Skin of body (tissue), 3 donors: ENCODE measurements around the gene NYAP2. TPM values are rescaled to one million over a fixed set of nuclear protein-coding genes. Genes with fewer than 3 reads are reported as not detected.

Experiments
- DNase-seq: peaks from one replicate; lab custom pipeline; 2025; lab: John Stamatoyannopoulos, UW
- small RNA-seq: library from RNA; depleted of rRNA; stranded (forward); fragments of <200 nt; gene quantifications from one replicate; pipeline ENCODE3, GENCODE V24; 2014; ENCODE audit warnings: low replicate concordance
- total RNA-seq: library from RNA; depleted of rRNA; stranded (reverse); fragments of >200 nt; gene quantifications from one replicate; pipeline ENCODE4 v1.2.3, GENCODE V29; 2014

NYAP2 gene
- total RNA-seq, 1 donor from 2014 or later: 0.30 TPM

DNA sequence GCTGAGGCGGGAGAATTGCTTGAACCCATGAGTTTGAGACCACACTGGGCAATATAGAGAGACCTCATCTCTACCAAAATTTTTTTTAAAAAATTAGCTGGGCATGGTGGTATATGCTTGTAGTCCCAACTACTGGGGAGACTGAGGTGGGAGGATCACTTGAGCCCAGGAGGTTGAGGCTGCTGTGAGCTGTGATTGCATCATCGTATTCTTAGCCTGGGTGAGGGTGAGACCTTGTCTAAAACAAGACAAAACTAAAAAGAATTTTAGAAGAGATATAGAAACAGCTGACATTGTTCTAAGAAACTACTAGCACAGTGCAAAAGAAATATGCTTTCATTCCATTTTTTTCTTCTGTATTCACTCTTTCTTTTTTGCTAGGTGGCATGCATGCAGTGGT, 298.4 kb downstream of the NYAP2 start:
- DNase-seq: no peak

Small RNA genes lying within 50 kb of the gene (small RNA-seq; reads per million reads assigned to genes)
- not detected for gene AC016717.1
